GM12878 (cell line): ENCODE results near the gene UQCR11. TPM values are rescaled to one million over a fixed set of nuclear protein-coding genes. Genes with fewer than 3 reads are reported as not detected.

ENCODE experiments used
- ATF2 ChIP-seq: IDR thresholded peaks from 2 replicates; pipeline ENCODE4 v1.6.1; 2012; ENCODE audit warnings: low read length, inconsistent platforms
- BCL11A ChIP-seq: IDR thresholded peaks from 2 replicates; pipeline ENCODE4 v1.6.1; 2011; ENCODE audit warnings: low read depth, low read length
- CEBPB ChIP-seq, 2 experiments: fragments of 150-350 bp in 1 of 2; IDR thresholded peaks; 2 replicates each; pipeline ENCODE4 v1.6.1; 2012 to 2014; ENCODE audit warnings: low read depth in 2 of 2, low read length in 2 of 2, borderline replicate concordance in 1 of 2, inconsistent platforms in 1 of 2
- CHD2 ChIP-seq: IDR thresholded peaks from 2 replicates; pipeline ENCODE4 v1.6.1; 2011; ENCODE audit warnings: low read depth, low read length, improper control_type of control experiment, borderline replicate concordance
- E2F4 ChIP-seq: IDR thresholded peaks from 2 replicates; pipeline ENCODE4 v1.6.1; 2012; ENCODE audit warnings: low read depth, low read length, improper control_type of control experiment
- ESRRA ChIP-seq: IDR thresholded peaks from 2 replicates; pipeline ENCODE4 v1.6.1; 2012; ENCODE audit warnings: mild to moderate bottlenecking, low read length, improper control_type of control experiment
- ETV6 ChIP-seq, 2 experiments: fragments of 450-650 bp in 1 of 2; IDR thresholded peaks in 1 of 2; conservative IDR thresholded peaks in 1 of 2; 2 replicates each; pipeline ENCODE4 v1.6.1; 2014; ENCODE audit warnings: antibody characterized with exemption in 1 of 2, borderline replicate concordance in 1 of 2, low read depth in 1 of 2, mild to moderate bottlenecking in 1 of 2, moderate library complexity in 1 of 2
- FOXK2 ChIP-seq: fragments of 450-650 bp; IDR thresholded peaks from 2 replicates; pipeline ENCODE4 v1.6.1; 2017; ENCODE audit warnings: mild to moderate bottlenecking, moderate library complexity
- GABPA ChIP-seq: IDR thresholded peaks from 2 replicates; pipeline ENCODE4 v1.6.1; 2014; ENCODE audit warnings: antibody characterized with exemption, low read depth, mild to moderate bottlenecking, inconsistent platforms
- GATAD2B ChIP-seq: fragments of 450-650 bp; conservative IDR thresholded peaks from 2 replicates; pipeline ENCODE4 v1.6.1; 2017; ENCODE audit warnings: low read depth, mild to moderate bottlenecking, moderate library complexity
- KLF5 ChIP-seq: fragments of 450-650 bp; IDR thresholded peaks from 2 replicates; pipeline ENCODE4 v1.6.1; 2014; ENCODE audit warnings: mild to moderate bottlenecking; ENCODE audit not compliant: partially characterized antibody
- MEF2A ChIP-seq: IDR thresholded peaks from 2 replicates; pipeline ENCODE4 v1.6.1; 2011; ENCODE audit warnings: low read depth, mild to moderate bottlenecking, low read length, moderate library complexity; ENCODE audit not compliant: insufficient read depth
- MTA2 ChIP-seq: fragments of 450-650 bp; IDR thresholded peaks from 2 replicates; pipeline ENCODE4 v1.6.1; 2016; ENCODE audit warnings: low read depth, mild to moderate bottlenecking, moderate library complexity
- NR2C2 ChIP-seq: IDR thresholded peaks from 2 replicates; pipeline ENCODE4 v1.6.1; 2011; ENCODE audit warnings: borderline replicate concordance, low read depth; ENCODE audit not compliant: control insufficient read depth, insufficient read length
- PAX5 ChIP-seq: IDR thresholded peaks from 2 replicates; pipeline ENCODE4 v1.6.1; 2011; ENCODE audit warnings: low read depth, low read length, borderline replicate concordance
- PAX8 ChIP-seq: fragments of 450-650 bp; IDR thresholded peaks from 2 replicates; pipeline ENCODE4 v1.6.1; 2017; ENCODE audit warnings: mild to moderate bottlenecking, moderate library complexity
- RAD51 ChIP-seq: fragments of 450-650 bp; IDR thresholded peaks from 2 replicates; pipeline ENCODE4 v1.6.1; 2016; ENCODE audit warnings: moderate library complexity, mild to moderate bottlenecking, inconsistent platforms
- RELB ChIP-seq: fragments of 450-650 bp; IDR thresholded peaks from 2 replicates; pipeline ENCODE4 v1.6.1; 2017; ENCODE audit warnings: low read depth, mild to moderate bottlenecking, moderate library complexity
- SPI1 ChIP-seq: IDR thresholded peaks from 2 replicates; pipeline ENCODE4 v1.6.1; 2011; ENCODE audit warnings: low read depth, mild to moderate bottlenecking, low read length, moderate library complexity, borderline replicate concordance; ENCODE audit not compliant: insufficient read depth
- SREBF2 ChIP-seq: IDR thresholded peaks from 2 replicates; pipeline ENCODE4 v1.6.1; 2012; ENCODE audit warnings: mild to moderate bottlenecking, low read length
- ZBTB11 ChIP-seq: fragments of 450-650 bp; formaldehyde crosslinking; IDR thresholded peaks from 2 replicates; pipeline ENCODE4 v1.5.0; 2022; ENCODE audit warnings: mild to moderate bottlenecking, missing genetic modification characterization
- ZNF207 ChIP-seq: fragments of 450-650 bp; IDR thresholded peaks from 2 replicates; pipeline ENCODE4 v1.6.1; 2014; ENCODE audit warnings: antibody characterized with exemption, mild to moderate bottlenecking, borderline replicate concordance
- polyA plus RNA-seq, 11 experiments: library from polyadenylated mRNA; depleted of rRNA in 4 of 11; unstranded in 6 of 11; stranded (reverse) in 5 of 11; fragments of >200 nt; fragmentation: Nextera tagmentation in 4 of 11; fragmentation: Illumina TruSeq in 1 of 11; extraction: Ambion mirVana in 4 of 11; extraction: Trizol in 1 of 11; gene quantifications; 1 replicate in 1 of 11; 2 replicates in 10 of 11; pipeline versions ENCODE4 v1.2.1 to v1.2.3, GENCODE V29; 2011 to 2016; ENCODE audit warnings: inconsistent platforms in 2 of 11, missing spikeins in 2 of 11, low read depth in 1 of 11
- total RNA-seq, 4 experiments: library from RNA; depleted of rRNA in 3 of 4; stranded (reverse); fragments of >200 nt in 3 of 4; fragmentation: Illumina TruSeq in 1 of 4; extraction: Trizol in 1 of 4; gene quantifications; 2 replicates each; pipeline versions ENCODE4 v1.2.1 to v1.2.3, GENCODE V29; 2013 to 2021

UQCR11 gene
- total and polyA plus RNA-seq, 10 of the 15 experiments (the other 5 are each of a cell fraction or from before 2014, with no cell fraction given): 28.6 to 586 (median 193) TPM

GRCh38 chr19:1648920-1649541 is 43.8 kb upstream of the UQCR11 start (continued):
- TF ChIP-seq RELB (0 out of 2 replicates have a peak, but pooled peaks have one; percentile 38), SPI1 (no peak), GATAD2B (peak; percentile 61; the same call in 1 of the 2 replicates), FOXK2 (no peak), ZBTB11 (CRISPR knock-in tag) (no peak), MTA2 (peak; percentile 57), PAX8 (no peak), KLF5 (no peak), CHD2 (no peak), GABPA (no peak), CEBPB (IDR thresholded peaks at IDR 0.05; ENCODE audit: borderline replicate concordance in 1 of 2, low read depth in 2 of 2, low read length in 2 of 2) (no peak), ZNF207 (no peak; the same call in 1 of the 2 replicates), BCL11A (peak; percentile 27; the same call in 1 of the 2 replicates), ESRRA (no peak), RAD51 (no peak), NR2C2 (no peak), SREBF2 (no peak), E2F4 (no peak), ETV6 (conservative IDR thresholded peaks at IDR 0.05 in 1 of 2, IDR thresholded peaks at IDR 0.05 in 1 of 2; ENCODE audit: borderline replicate concordance in 1 of 2, low read depth in 1 of 2) (no peak), ATF2 (no peak), PAX5 (no peak), MEF2A (no peak)
